Nephron progenitor cell (in vitro differentiated cells): ENCODE results near the gene GNA12.
A peak's percentile ranks its signal among the peaks of the same experiment; 100 is the strongest.
"Not testable (repeated sequence)": the region's sequence is repeated elsewhere in the genome, so short reads cannot be mapped to it uniquely, and the experiment has no call there.

ENCODE experiments used
- DNase-seq: peaks from one replicate; pipeline ENCODE4 v3.0.0; 2021
- H3K27ac Mint-ChIP-seq: 2 replicates; pipeline ENCODE4 v1.8.0; 2021; ENCODE audit warnings: mild to moderate bottlenecking, moderate library complexity, mixed read lengths
- H3K27me3 Mint-ChIP-seq: 2 replicates; pipeline ENCODE4 v1.8.0; 2021; ENCODE audit warnings: mild to moderate bottlenecking, low read depth, mixed read lengths; ENCODE audit not compliant: poor library complexity
- H3K36me3 Mint-ChIP-seq: 2 replicates; pipeline ENCODE4 v1.8.0; 2021; ENCODE audit warnings: low read depth, mixed read lengths
- H3K4me1 Mint-ChIP-seq: 2 replicates; pipeline ENCODE4 v1.8.0; 2021; ENCODE audit warnings: mixed read lengths
- H3K4me3 Mint-ChIP-seq: 2 replicates; pipeline ENCODE4 v1.8.0; 2021; ENCODE audit warnings: mild to moderate bottlenecking, moderate library complexity, mixed read lengths
- H3K9me3 Mint-ChIP-seq: 2 replicates; pipeline ENCODE4 v1.8.0; 2021; ENCODE audit warnings: mild to moderate bottlenecking, moderate library complexity, mixed read lengths
- CTCF ChIP-seq: fragments of 200-600 bp; sonication (generic); IDR thresholded peaks from 2 replicates; pipeline ENCODE4 v1.5.0; 2021; ENCODE audit warnings: antibody characterized with exemption

The GNA12 gene

GRCh38 chr7:2738766-2739549, 105.2 kb downstream of the GNA12 start:
- H3K9me3 Mint-ChIP-seq, result peaks cover 31% of the 10 kb centered on the region
- peaks cover 48% of the 10 kb centered on the region for H3K36me3 Mint-ChIP-seq
- no peak for DNase-seq
- H3K27me3 Mint-ChIP-seq, result peaks cover 2% of the 10 kb centered on the region
- H3K27ac Mint-ChIP-seq, result no peak overlapping the region
- peaks cover 31% of the 10 kb centered on the region for H3K4me1 Mint-ChIP-seq
- TF ChIP-seq CTCF, result no peak
- H3K4me3 Mint-ChIP-seq, result no peak overlapping the region

- H3K27me3 Mint-ChIP-seq, result peaks cover 2% of the 10 kb centered on the region
- peaks cover 47% of the 10 kb centered on the region for H3K36me3 Mint-ChIP-seq
- DNase-seq, result no peak
- H3K4me3 Mint-ChIP-seq, result no peak overlapping the region
- H3K9me3 Mint-ChIP-seq, result peaks cover 21% of the 10 kb centered on the region
- TF ChIP-seq CTCF, result no peak
- H3K27ac Mint-ChIP-seq, result no peak overlapping the region
- peaks cover 41% of the 10 kb centered on the region for H3K4me1 Mint-ChIP-seq
Measured at GRCh38 chr7:2737771-2738540, 106.2 kb downstream of the GNA12 start.

GRCh38 chr7:2737005-2737743, 106.9 kb downstream of the GNA12 start:
- Mint-ChIP-seq H3K4me1 (peaks cover 45% of the 10 kb centered on the region), H3K36me3 (peaks cover 47% of the 10 kb centered on the region), H3K9me3 (peaks cover 13% of the 10 kb centered on the region)
- H3K4me3 Mint-ChIP-seq, DNase-seq, H3K27ac Mint-ChIP-seq, H3K27me3 Mint-ChIP-seq: not testable (repeated sequence)

GRCh38 chr7:2736411-2736914, 107.6 kb downstream of the GNA12 start:
- DNase-seq, result no peak
- H3K9me3 Mint-ChIP-seq, result peaks cover 13% of the 10 kb centered on the region
- H3K4me3 Mint-ChIP-seq, result no peak overlapping the region
- H3K27ac Mint-ChIP-seq, result no peak overlapping the region
- H3K36me3 Mint-ChIP-seq, result peaks cover 53% of the 10 kb centered on the region
- no peak for TF ChIP-seq CTCF
- peaks cover 45% of the 10 kb centered on the region for H3K4me1 Mint-ChIP-seq
- peaks cover 2% of the 10 kb centered on the region for H3K27me3 Mint-ChIP-seq

GRCh38 chr7:2735744-2736143, 108.4 kb downstream of the GNA12 start:
- Mint-ChIP-seq H3K27ac (peak overlapping the region; percentile 85), H3K4me1 (peaks cover 45% of the 10 kb centered on the region), H3K4me3 (no peak overlapping the region), H3K36me3 (peaks cover 59% of the 10 kb centered on the region), H3K9me3 (peaks cover 13% of the 10 kb centered on the region), H3K27me3 (peaks cover 2% of the 10 kb centered on the region)
- no peak for TF ChIP-seq CTCF
- DNase-seq, result no peak
